Left lung (tissue), 10 donors: ENCODE results near the gene ITGB3BP. TPM values are rescaled to one million over a fixed set of nuclear protein-coding genes. Genes with fewer than 3 reads are reported as not detected.
A peak's percentile ranks its signal among the peaks of the same experiment; 100 is the strongest.

ENCODE experiments used
- ATAC-seq: fragments of 200-7000 bp; cut with Tn5 transposase; one replicate; pipeline ENCODE4 v1.9.1; 2020; ENCODE audit warnings: moderate library complexity
- DNase-seq, 4 donors: peaks; one replicate each; pipeline ENCODE4 v3.0.0-alpha.2; 2013 to 2020
- H3K27ac ChIP-seq, 2 donors: fragments of 200-600 bp; sonication (generic) in 1 of 2; one replicate each; pipeline versions ENCODE4 v1.5.0 to v1.8.0; 2020 to 2021
- H3K27me3 ChIP-seq, 2 donors: fragments of 200-600 bp; sonication (generic) in 1 of 2; one replicate each; pipeline versions ENCODE4 v1.5.0 to v1.8.0; 2020 to 2021
- H3K36me3 ChIP-seq, 2 donors: fragments of 200-600 bp; sonication (generic) in 1 of 2; one replicate each; pipeline versions ENCODE4 v1.5.0 to v1.8.0; 2020 to 2021
- H3K4me1 ChIP-seq, 2 donors: fragments of 200-600 bp; one replicate each; pipeline ENCODE4 v1.8.0; 2021
- H3K4me3 ChIP-seq, 2 donors: fragments of 200-600 bp; sonication (generic) in 1 of 2; one replicate each; pipeline versions ENCODE4 v1.5.0 to v1.8.0; 2020 to 2021; ENCODE audit warnings: mild to moderate bottlenecking in 1 of 2
- H3K9me3 ChIP-seq, 2 donors: fragments of 200-600 bp; sonication (generic) in 1 of 2; one replicate each; pipeline versions ENCODE4 v1.5.0 to v1.8.0; 2020 to 2021
- intact Hi-C, 2 donors: fragments of 100-400 bp; cut with DNase I; formaldehyde crosslinking; loops; one replicate each; pipeline versions ENCODE4 v1.11.2 to v1.14.2; 2022
- polyA plus RNA-seq, 6 donors: library from polyadenylated mRNA; unstranded; fragments of 120-200 nt; gene quantifications; one replicate each; pipeline ENCODE4 v1.2.1, GENCODE V29; 2013; ENCODE audit not compliant: insufficient read length in 6 of 6
- total RNA-seq, 2 donors: library from RNA; stranded (reverse); fragmentation: NEBNext Ultra II Directional; extraction: Animal tissue kit (Norgen Biotek cat#: 25700); gene quantifications; one replicate each; pipeline ENCODE4 v1.2.1, GENCODE V29; 2021
- TF ChIP-seq, protein P1 (sequence below), 2 donors: fragments of 200-600 bp; sonication (generic) in 1 of 2; IDR thresholded peaks; one replicate each; pipeline versions ENCODE4 v1.5.0 to v1.8.0; 2021; ENCODE audit warnings: antibody characterized with exemption in 2 of 2
- donor health status: DM: no; HTN: yes; CAD: no.
- donor health status: DM: no; HTN: no; CAD: no.

ITGB3BP gene
- total and polyA plus RNA-seq, 8 donors, result 16.6 to 75.8 (median 62.7) TPM

GRCh38 chr1:63458750-63459149 lies 64.3 kb downstream of the ITGB3BP start:
- no peak for ATAC-seq
- no peak overlapping the region for H3K27ac ChIP-seq
- intact Hi-C loops, result no loop called here
- no peak for DNase-seq
- TF ChIP-seq, protein P1, sequence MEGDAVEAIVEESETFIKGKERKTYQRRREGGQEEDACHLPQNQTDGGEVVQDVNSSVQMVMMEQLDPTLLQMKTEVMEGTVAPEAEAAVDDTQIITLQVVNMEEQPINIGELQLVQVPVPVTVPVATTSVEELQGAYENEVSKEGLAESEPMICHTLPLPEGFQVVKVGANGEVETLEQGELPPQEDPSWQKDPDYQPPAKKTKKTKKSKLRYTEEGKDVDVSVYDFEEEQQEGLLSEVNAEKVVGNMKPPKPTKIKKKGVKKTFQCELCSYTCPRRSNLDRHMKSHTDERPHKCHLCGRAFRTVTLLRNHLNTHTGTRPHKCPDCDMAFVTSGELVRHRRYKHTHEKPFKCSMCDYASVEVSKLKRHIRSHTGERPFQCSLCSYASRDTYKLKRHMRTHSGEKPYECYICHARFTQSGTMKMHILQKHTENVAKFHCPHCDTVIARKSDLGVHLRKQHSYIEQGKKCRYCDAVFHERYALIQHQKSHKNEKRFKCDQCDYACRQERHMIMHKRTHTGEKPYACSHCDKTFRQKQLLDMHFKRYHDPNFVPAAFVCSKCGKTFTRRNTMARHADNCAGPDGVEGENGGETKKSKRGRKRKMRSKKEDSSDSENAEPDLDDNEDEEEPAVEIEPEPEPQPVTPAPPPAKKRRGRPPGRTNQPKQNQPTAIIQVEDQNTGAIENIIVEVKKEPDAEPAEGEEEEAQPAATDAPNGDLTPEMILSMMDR (IDR thresholded peaks at IDR 0.05), result no peak
- no peaks in the 10 kb centered on the region for H3K36me3 ChIP-seq
- peaks cover 0 to 8% of the 10 kb centered on the region in 2 donors for H3K4me1 ChIP-seq
- H3K27me3 ChIP-seq, result no peaks in the 10 kb centered on the region
- peaks cover 3 to 10% of the 10 kb centered on the region in 2 donors for H3K9me3 ChIP-seq
- no peak overlapping the region for H3K4me3 ChIP-seq

DNA sequence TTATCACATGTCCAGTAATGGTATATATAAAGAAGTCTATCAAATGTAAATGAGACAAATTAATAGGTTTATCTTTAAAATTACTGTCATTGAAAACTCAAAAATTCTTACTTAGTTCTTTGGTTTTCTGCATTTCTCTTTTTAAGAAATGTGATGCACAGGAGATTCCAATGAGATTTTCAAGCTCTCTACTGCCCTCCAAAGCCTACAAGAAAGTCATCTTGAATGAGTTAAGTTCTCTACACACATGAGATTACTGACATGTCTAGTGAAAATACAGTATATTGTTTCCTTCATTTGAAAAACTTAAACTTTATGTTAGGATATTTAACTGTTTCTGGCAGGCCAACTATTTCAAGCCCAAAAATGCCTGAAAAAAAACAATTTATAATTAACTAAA lies 68.8 kb downstream of the ITGB3BP start:
- Histone ChIP-seq H3K9me3 (no peaks in the 10 kb centered on the region), H3K4me3 (no peak overlapping the region), H3K27ac (no peak overlapping the region), H3K4me1 (no peaks in the 10 kb centered on the region), H3K27me3 (no peaks in the 10 kb centered on the region), H3K36me3 (no peaks in the 10 kb centered on the region)
- DNase-seq (peak in 1 of 4 donors; percentile 7), ATAC-seq (no peak)
- intact Hi-C loops, result no loop called here
- TF ChIP-seq, protein P1 (IDR thresholded peaks at IDR 0.05), result no peak

GRCh38 chr1:63453232-63453631 lies 69.8 kb downstream of the ITGB3BP start:
- H3K4me3 ChIP-seq, result no peak overlapping the region
- H3K9me3 ChIP-seq, result no peaks in the 10 kb centered on the region
- intact Hi-C loops, result no loop called here
- no peak overlapping the region for H3K27ac ChIP-seq
- H3K36me3 ChIP-seq, result no peaks in the 10 kb centered on the region
- TF ChIP-seq, protein P1 (IDR thresholded peaks at IDR 0.05), result no peak
- H3K4me1 ChIP-seq, result no peaks in the 10 kb centered on the region
- no peak for ATAC-seq
- DNase-seq, result no peak
- H3K27me3 ChIP-seq, result no peaks in the 10 kb centered on the region

- Histone ChIP-seq H3K4me1 (no peaks in the 10 kb centered on the region), H3K9me3 (no peaks in the 10 kb centered on the region), H3K4me3 (no peak overlapping the region), H3K36me3 (no peaks in the 10 kb centered on the region), H3K27ac (no peak overlapping the region), H3K27me3 (no peaks in the 10 kb centered on the region)
- no peak for ATAC-seq
- TF ChIP-seq, protein P1 (IDR thresholded peaks at IDR 0.05), result no peak
- DNase-seq, result no peak
- intact Hi-C loops, result no loop called here
Observed at GRCh38 chr1:63450416-63450815, 72.6 kb downstream of the ITGB3BP start.

DNA sequence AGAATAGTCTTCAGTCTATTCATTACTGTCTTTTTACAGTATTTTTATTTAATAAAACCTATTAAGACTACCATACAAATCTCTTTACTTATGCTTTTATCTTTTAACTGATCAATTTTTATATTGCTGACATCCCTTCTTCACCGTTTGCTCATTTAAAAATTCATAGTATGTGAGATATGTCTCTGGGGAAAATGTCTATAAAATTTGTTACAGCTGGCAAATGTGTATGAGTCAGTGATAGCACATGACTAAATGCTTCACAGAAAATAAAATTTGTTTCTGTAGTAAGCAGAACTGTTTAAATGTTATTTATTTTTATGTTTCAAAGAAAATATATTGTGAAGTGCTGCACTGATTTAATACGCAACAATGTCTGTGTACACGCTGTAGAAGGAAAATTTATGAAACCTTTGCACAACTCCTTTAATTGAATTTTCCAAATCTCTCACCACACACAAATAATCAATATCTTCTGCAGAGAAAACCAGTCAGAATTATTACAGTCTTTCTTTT lies 74.2 kb downstream of the ITGB3BP start:
- TF ChIP-seq, protein P1 (IDR thresholded peaks at IDR 0.05), result no peak
- no peak overlapping the region for H3K4me3 ChIP-seq
- DNase-seq (no peak), ATAC-seq (no peak)
- H3K27me3 ChIP-seq, result no peaks in the 10 kb centered on the region
- no peaks in the 10 kb centered on the region for H3K4me1 ChIP-seq
- no peaks in the 10 kb centered on the region for H3K36me3 ChIP-seq
- intact Hi-C loops, result no loop called here
- no peak overlapping the region for H3K27ac ChIP-seq
- H3K9me3 ChIP-seq, result no peaks in the 10 kb centered on the region
